HL-60 (cell line): ENCODE results near the gene TSC22D2.

Experiments used
- DNase-seq, 2 experiments: peaks; one replicate each; pipeline ENCODE4 v3.0.0-alpha.2; 2010 to 2020; ENCODE audit warnings: low read depth in 1 of 2, low spot score in 1 of 2
- H3K27ac ChIP-seq: fragments of 250-450 bp; sonication (Bioruptor Pico); replicated peaks from 2 replicates; pipeline ENCODE4 v1.5.1; 2020; ENCODE audit warnings: mild to moderate bottlenecking, moderate library complexity
- H3K27me3 ChIP-seq: fragments of 250-450 bp; sonication (Bioruptor Pico); 2 replicates; pipeline ENCODE4 v1.5.1; 2021; ENCODE audit warnings: mild to moderate bottlenecking, moderate library complexity; ENCODE audit not compliant: insufficient read depth, poor library complexity, severe bottlenecking
- H3K4me3 ChIP-seq: replicated peaks from 2 replicates; pipeline ENCODE4 v1.5.1; 2011; ENCODE audit warnings: mild to moderate bottlenecking, control low read depth, low read length; ENCODE audit not compliant: insufficient read depth
- GABPA ChIP-seq: IDR thresholded peaks from 2 replicates; pipeline ENCODE4 v1.6.1; 2012; ENCODE audit warnings: low read depth
- POLR2AphosphoS5 ChIP-seq: IDR thresholded peaks from 2 replicates; pipeline ENCODE4 v1.6.1; 2012; ENCODE audit warnings: low read depth
- SPI1 ChIP-seq: IDR thresholded peaks from 2 replicates; pipeline ENCODE4 v1.6.1; 2012; ENCODE audit warnings: low read depth, mild to moderate bottlenecking, borderline replicate concordance
- TF ChIP-seq, protein P1 (sequence below): IDR thresholded peaks from one replicate; pipeline ENCODE4 v1.5.1; 2011; ENCODE audit warnings: low read length, control low read depth, inconsistent platforms; ENCODE audit not compliant: insufficient read depth
- TF ChIP-seq, protein P2 (sequence below): IDR thresholded peaks from 2 replicates; pipeline ENCODE4 v1.6.1; 2012; ENCODE audit warnings: low read depth; ENCODE audit not compliant: insufficient replicate concordance

Gene TSC22D2

DNA sequence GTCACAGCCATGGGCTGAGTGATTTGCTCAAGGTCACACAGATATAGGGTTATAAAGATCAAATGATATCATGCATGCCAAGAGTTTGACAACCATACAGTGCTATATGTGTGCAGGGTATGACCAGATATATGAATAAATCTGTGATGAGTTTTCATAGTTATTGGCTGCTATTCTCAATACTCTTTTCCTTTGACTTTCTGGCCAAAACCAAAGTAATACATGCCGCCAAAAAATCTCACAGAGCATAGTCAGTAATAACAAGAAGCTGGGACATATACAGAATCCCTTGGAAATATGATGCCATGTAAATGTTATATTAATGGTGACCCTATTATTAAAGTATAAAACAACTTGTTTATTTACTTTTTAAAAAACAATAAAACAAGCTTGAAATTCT, 11.6 kb upstream of the TSC22D2 start:
- H3K27me3 ChIP-seq: no peaks in the 10 kb centered on the region
- no peak overlapping the region for H3K4me3 ChIP-seq
- no peak for DNase-seq
- H3K27ac ChIP-seq: no peak overlapping the region
- TF ChIP-seq, protein P1, sequence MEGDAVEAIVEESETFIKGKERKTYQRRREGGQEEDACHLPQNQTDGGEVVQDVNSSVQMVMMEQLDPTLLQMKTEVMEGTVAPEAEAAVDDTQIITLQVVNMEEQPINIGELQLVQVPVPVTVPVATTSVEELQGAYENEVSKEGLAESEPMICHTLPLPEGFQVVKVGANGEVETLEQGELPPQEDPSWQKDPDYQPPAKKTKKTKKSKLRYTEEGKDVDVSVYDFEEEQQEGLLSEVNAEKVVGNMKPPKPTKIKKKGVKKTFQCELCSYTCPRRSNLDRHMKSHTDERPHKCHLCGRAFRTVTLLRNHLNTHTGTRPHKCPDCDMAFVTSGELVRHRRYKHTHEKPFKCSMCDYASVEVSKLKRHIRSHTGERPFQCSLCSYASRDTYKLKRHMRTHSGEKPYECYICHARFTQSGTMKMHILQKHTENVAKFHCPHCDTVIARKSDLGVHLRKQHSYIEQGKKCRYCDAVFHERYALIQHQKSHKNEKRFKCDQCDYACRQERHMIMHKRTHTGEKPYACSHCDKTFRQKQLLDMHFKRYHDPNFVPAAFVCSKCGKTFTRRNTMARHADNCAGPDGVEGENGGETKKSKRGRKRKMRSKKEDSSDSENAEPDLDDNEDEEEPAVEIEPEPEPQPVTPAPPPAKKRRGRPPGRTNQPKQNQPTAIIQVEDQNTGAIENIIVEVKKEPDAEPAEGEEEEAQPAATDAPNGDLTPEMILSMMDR: no peak
- TF ChIP-seq GABPA: no peak
- no peak for TF ChIP-seq POLR2AphosphoS5
- TF ChIP-seq, protein P2, sequence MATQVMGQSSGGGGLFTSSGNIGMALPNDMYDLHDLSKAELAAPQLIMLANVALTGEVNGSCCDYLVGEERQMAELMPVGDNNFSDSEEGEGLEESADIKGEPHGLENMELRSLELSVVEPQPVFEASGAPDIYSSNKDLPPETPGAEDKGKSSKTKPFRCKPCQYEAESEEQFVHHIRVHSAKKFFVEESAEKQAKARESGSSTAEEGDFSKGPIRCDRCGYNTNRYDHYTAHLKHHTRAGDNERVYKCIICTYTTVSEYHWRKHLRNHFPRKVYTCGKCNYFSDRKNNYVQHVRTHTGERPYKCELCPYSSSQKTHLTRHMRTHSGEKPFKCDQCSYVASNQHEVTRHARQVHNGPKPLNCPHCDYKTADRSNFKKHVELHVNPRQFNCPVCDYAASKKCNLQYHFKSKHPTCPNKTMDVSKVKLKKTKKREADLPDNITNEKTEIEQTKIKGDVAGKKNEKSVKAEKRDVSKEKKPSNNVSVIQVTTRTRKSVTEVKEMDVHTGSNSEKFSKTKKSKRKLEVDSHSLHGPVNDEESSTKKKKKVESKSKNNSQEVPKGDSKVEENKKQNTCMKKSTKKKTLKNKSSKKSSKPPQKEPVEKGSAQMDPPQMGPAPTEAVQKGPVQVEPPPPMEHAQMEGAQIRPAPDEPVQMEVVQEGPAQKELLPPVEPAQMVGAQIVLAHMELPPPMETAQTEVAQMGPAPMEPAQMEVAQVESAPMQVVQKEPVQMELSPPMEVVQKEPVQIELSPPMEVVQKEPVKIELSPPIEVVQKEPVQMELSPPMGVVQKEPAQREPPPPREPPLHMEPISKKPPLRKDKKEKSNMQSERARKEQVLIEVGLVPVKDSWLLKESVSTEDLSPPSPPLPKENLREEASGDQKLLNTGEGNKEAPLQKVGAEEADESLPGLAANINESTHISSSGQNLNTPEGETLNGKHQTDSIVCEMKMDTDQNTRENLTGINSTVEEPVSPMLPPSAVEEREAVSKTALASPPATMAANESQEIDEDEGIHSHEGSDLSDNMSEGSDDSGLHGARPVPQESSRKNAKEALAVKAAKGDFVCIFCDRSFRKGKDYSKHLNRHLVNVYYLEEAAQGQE: no peak
- no peak for TF ChIP-seq SPI1

DNA sequence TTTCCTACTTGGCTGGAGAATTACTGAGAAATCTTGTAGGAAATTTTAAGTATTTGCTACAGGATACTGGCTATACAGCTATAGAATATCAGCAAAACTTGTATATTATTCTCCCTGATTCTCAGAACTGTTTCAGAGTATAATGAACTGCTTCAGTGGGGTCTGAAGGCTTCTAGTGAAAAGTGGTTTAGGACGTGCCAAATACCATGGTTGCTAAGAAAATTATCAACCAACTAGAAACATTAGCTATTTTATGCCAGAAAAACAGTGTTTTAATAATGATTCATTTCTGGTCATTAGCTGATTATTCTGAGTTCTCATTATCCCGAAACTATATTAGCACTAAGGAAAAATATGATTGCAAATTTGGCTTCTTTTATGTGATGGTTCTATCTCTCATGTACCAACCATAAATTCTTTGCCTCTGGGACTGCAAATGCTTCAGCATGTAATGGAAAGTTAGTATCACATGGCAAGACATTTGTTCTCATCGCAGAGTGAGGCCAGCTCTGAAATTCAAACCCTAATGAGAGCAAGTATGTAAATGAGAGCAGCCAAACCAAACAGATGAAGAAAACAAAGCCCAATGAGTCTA, 11.0 kb upstream of the TSC22D2 start:
- TF ChIP-seq, protein P2: no peak
- TF ChIP-seq, protein P1: no peak
- no peak for TF ChIP-seq POLR2AphosphoS5
- TF ChIP-seq SPI1: no peak
- no peak for TF ChIP-seq GABPA
- no peak for DNase-seq
- no peaks in the 10 kb centered on the region for H3K27me3 ChIP-seq
- H3K27ac ChIP-seq: no peak overlapping the region
- H3K4me3 ChIP-seq: no peak overlapping the region

DNA sequence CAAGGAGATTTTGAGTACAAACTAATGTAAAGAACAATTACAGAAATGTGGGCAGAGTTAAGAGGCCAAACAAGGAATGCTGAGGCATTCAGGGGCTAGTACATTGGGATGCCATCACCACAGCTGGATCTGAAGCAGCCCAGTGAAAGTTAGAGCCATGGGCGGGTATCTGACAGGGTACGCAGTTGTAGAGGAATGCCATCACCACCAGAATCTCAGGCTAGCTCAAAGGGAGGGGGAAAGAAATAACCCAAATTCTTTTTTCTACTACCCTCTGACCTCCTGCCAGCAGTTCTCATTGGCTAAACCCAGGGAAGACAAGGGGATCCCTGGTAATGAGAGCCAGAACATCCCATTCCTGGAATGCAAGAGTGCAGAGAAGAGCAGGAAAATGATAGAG, 9.0 kb upstream of the TSC22D2 start:
- H3K4me3 ChIP-seq: no peak overlapping the region
- no peaks in the 10 kb centered on the region for H3K27me3 ChIP-seq
- H3K27ac ChIP-seq: no peak overlapping the region
- DNase-seq: no peak
- TF ChIP-seq POLR2AphosphoS5: no peak
- TF ChIP-seq, protein P2: no peak

DNA sequence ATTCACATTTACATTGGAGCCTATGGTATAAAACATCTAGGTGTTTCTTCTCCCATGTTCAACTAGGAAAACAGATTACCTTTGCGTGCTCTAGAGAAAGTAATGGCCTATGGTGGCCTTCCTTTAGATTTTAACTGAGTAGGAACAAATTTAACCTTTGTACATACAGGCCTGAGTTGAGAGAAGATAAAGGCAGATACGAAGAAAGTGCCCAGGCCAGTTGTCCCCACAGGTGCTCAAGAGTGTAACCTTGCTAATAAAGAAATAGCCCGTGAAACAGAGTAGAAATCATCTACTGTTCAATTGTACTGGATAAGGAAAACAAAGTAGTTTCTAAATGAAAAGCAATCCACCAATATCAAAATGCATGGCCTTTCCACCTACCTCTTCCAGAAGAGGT, 6.8 kb upstream of the TSC22D2 start:
- Histone ChIP-seq H3K27me3 (no peaks in the 10 kb centered on the region), H3K4me3 (no peak overlapping the region), H3K27ac (no peak overlapping the region)
- DNase-seq: no peak
- TF ChIP-seq, protein P2: no peak
- TF ChIP-seq, protein P1: no peak
- no peak for TF ChIP-seq SPI1
- no peak for TF ChIP-seq GABPA
- no peak for TF ChIP-seq POLR2AphosphoS5
